DMS79 treated with DMSO at 0.1 percent for 48 hours (cell line): Measurements from ENCODE around the gene PAIP2.
"Not testable (repeated sequence)": the region's sequence is repeated elsewhere in the genome, so short reads cannot be mapped to it uniquely, and the experiment has no call there.

Experiments
- DNase-seq: peaks from one replicate; lab custom pipeline; 2025; lab: John Stamatoyannopoulos, UW

The PAIP2 gene

GRCh38 chr5:139392324-139392677 lies 50.6 kb downstream of the PAIP2 start:
- no peak for DNase-seq

DNA sequence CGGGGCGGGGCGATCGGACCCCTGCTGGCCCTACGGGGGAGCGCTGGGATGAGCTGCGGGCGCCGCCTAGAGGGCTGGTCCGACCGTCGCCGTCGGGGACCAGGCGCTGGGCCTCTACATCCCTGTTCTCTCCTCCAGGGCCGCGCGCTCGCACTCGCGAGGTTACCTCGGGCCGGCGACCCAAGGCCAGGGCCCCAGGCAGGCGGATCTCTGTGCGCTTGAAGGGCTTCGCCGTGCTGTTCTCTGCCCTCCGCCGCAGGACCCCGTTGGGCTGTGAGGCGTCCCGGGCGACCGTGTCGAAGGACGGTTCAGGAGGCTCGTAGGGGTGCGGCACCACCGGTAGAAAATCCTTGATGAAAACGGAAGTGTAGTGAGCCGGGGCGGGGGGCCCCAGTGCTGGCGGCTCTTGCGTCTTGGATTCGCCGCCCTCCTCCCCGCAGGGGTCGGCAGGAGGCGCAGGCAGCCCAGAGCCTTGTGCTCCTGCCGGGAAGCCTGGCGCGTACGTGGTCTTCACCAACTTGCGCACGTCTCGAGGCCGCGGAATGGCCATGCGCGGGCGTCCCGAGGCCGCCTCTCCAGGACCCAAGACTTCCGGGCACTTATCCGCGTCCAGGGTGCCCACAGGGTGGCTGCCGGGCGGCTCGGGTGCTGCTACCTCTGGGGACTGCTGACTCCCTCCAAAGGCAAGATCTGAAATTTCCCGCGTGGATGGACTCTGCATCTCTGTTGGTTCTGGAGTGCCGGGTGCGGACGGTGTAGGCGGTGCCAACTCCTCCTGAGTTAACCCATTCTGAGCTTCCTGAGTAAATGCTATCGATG lies 51.2 kb downstream of the PAIP2 start:
- peak; percentile 47 for DNase-seq

DNA sequence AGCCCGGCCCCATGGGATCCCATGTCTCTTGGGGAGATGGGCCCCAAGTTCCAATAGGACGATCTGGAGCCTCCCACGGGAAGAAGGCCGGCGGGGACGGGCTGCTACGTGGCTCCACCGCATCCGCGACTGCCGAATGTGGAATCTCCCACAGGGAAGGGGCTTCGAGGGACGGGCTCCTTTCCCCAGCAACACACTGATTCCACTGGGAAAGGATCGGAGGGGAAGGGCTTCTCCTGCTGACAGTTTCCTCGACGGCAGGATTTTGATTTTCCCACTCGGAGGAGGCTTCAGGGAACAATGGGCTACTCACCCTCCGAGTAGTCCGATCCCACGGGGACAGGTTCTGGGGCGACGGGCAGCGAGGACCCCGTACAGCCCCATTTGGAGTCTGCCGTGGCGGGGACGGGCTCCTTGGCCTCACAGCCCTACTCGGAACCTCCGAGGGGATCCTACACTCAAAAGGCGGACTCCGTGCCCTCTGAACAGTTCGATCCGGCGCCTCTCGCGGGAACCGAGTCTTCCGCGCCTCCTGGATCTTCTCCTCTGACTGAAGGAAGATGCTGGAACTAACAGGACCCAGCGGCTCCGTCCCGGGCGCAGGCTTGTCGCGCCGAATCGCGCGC lies 52.0 kb downstream of the PAIP2 start:
- peak; percentile 4 for DNase-seq

- no peak for DNase-seq
These were observed 52.5 kb downstream of the PAIP2 start for GRCh38 chr5:139394123-139394653.

DNA sequence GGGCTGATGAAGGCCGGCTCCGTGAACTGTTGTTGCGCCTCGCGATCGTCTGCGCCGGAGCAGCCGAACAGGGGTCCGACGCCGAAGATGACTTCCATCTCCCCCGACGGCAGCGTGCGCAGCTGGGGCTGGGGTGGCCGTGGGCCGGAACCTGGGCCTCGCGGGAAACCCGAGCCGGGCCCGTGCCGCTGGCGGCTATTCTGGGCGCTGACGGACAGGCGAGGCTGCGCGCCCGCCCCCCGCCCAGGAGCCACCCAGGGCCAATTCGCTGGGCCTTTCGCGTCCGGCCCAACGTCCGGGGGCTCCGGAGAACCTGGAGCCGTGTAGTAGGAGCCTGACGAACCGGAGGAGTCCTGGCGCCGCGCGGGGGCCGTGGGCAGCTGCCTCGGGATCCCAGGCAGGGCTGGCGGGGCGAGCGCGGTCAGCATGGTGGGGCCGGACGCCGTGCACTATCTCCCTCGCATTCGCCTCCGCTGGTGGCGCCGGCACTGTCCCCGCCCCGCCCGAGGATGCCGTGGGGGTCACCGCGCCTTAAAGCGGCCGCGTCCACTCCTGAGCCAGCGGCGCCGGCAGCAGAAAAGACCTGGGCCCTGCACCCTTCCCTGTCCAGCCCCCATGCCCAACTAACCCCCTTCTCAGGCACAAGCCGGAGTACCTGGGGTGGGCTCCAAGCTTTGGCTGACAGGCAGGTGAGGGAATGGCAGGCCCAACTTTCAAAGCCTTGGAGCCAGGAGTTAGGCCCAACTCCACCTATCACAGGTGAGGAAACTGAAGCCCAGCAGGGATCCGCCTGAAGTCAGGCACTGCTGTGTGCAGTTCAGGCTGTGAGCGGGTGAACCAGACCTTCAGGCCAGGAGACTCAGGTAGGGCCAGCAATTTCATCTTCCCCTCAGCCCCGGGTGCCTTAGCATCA lies 53.3 kb downstream of the PAIP2 start, which contains the start of gene PROB1:
Gene PROB1 (minus strand): TSS at position 451 of the 913 bp plus-strand sequence. CDS start 23 bp downstream, at position 428.
- DNase-seq: no peak

DNA sequence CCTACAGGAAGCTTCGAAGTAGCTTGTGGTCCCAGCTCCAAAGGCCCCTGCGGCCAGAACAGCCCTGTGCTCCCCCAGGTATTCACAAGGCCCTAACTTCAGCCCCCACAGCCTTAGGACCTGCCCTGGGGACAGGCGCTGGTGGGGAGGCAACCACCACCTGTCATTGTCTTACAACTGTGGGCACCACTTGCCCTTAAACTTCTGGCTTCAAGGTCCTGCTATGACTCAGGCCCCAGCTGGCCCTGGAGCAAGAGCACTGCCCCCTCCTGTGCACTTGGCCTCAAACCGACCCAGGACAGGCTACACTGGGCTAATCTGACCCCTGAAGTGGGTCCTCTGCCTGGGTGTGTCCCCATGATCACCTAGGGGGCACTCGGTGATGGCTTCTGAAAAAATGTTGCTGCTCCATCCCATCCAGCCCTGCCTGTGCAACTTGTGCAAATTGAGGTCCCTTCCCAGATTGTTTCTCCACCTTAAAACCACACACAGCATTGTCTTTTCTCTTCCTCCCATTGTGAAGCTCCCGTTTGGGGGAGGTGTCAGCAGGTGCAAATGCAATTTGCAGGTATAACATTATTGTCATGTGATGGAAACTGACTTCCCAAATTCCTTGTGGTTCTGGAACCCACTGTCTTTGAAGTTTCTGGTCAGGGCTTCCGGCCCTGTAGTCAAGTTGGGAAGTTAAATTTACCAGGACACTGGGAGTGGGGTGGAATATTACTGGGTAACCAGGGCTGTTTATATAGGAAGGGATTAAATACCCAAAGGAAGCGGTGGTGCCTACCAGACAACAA lies 54.4 kb downstream of the PAIP2 start:
- DNase-seq: no peak

DNA sequence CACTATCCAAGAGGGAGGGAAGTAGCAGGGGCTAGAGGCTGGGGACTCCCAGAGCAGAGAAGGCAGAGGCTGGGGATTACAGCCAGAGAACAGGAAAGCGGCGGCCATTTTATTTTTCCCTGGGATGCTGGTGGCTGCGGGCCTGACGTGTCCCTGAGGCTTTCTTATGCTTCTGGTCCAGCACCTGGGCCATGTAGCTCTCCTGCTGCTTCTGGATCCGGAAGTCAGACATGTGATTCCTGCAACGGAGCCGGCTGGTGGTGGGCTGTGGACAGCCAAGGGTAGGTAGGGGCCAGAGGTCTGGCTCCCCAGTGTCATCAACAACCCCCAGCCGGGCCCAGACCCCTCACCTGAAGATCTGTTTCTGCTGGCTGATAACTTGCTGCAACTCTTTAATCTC lies 55.0 kb downstream of the PAIP2 start:
- DNase-seq: no peak

- DNase-seq: no peak
These were observed 56.3 kb downstream of the PAIP2 start for GRCh38 chr5:139397921-139398320.

DNA sequence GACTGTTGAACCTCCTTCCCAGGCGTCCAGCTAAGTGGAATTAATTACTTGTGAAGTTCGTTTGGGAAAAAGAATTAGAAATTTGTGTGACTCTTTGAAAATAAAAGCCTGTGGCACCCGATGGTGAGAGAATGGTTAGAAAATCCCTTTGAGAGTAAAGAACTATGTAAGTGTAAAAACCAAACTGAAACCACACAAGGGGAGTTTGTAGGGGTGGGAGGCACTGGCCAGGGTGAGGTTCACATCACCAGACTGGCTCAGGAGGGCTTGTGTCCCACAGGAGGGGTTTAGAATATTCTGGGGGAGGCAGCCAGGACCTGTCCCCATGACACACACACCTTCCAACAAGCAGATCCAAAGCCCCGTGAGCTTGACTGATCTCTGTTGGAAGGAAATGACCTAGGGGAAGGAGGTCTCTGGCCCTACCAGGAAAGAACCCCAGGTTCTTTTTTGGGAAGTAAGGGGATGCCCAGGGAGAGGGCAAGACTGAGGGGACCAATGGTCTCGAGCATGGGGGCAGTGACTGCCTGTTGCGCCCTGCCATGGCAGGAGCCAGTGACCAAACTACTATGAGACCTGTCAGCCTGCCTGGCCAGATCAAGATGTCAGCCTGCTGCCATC lies 58.0 kb downstream of the PAIP2 start:
- DNase-seq: no peak

GRCh38 chr5:139401546-139401945 lies 59.9 kb downstream of the PAIP2 start:
- no peak for DNase-seq

DNA sequence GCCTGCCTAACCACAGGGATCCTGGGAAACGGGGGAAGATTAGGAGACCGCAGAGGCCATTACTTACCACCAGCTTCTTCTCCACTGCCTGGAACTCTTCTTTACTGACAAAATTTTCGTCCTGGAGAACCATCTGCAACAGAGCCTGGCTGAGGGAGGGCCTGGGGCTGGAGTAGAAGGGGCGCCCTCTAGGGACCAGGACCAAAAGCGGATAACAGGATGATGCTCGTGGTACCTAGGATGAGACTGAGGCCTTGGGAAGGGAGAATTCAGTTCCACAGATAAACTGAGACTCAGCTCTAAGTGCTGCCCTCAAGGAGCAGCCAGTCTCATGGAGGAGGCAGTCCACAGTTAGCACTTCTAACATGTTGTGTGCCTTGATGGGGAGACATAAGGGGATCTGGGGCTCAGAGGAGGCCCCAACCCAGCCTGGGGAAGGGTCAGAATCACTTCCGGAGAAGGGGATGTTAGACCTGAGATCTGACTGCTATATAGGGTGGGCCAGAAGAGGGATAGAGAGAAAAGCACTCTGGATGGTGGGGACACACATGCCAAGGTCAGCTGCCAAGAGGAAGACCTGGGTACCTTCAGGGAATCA lies 61.0 kb downstream of the PAIP2 start:
- DNase-seq: no peak

- DNase-seq: no peak
These were observed 61.7 kb downstream of the PAIP2 start for GRCh38 chr5:139403418-139403786.

GRCh38 chr5:139403787-139404483 lies 62.3 kb downstream of the PAIP2 start, which contains the start of gene SPATA24:
Gene SPATA24, minus strand, starts transcription at chr5:139404089. Its CDS starts 29 bp downstream, at chr5:139404060.
- DNase-seq: peak; percentile 78

DNA sequence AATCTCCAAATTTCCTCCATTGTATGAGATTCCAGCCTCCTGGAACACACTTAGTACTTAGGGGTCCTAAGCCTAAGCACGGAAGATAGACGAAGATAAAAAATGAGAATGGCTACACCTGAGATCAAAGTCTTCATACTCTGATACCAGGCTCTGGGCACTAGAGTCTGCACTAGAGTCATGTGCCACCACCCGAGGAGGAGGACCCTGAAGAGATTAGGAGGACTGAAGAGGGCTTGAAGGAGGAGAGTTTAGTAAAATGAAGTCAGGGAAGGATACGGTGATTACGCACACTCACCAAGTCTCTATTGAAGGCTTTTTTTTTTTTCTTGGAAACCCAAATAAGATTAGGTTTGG lies 62.8 kb downstream of the PAIP2 start:
- DNase-seq: peak; percentile 19

DNA sequence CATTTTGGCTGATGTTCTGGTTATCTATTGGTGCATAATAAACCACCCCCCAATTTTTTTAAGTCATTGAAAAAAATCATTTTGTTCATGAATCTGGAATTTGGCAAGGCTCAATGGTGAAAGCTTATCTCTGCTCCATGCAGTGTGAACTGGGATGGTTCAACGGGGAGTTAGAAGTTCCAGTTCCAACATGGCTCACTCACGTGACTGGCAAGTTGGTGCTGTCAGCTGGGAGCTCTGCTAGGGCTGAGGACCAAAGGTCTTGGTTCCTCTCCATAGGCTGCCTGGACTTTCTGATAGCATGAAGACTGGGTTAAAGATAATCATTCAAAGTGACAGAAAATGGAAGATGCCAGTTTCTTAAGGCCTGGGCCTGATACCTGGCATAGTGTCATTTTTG lies 65.3 kb downstream of the PAIP2 start:
- DNase-seq: no peak

GRCh38 chr5:139407517-139407916 lies 65.9 kb downstream of the PAIP2 start:
- DNase-seq: no peak

- no peak for DNase-seq
These were observed 66.5 kb downstream of the PAIP2 start for GRCh38 chr5:139408191-139408590.

DNA sequence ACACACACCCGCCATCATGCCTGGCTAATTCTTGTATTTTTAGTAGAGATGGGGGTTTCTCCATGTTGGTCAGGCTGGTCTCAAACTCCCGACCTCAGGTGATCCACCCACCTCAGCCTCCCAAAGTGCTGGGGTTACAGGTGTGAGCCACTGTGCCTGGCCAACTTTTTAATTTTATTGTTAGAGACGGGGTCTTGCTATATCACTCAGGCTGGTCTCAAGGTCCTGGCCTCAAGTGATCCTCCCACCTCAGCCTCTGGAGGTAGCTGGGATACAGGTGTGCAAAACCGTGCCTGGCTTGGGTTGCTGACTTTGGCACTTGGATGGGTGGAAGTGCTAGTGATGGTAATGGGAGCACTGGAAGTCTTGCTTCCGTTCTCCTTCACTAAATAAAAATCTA lies 67.5 kb downstream of the PAIP2 start:
- DNase-seq: not testable (repeated sequence)

DNA sequence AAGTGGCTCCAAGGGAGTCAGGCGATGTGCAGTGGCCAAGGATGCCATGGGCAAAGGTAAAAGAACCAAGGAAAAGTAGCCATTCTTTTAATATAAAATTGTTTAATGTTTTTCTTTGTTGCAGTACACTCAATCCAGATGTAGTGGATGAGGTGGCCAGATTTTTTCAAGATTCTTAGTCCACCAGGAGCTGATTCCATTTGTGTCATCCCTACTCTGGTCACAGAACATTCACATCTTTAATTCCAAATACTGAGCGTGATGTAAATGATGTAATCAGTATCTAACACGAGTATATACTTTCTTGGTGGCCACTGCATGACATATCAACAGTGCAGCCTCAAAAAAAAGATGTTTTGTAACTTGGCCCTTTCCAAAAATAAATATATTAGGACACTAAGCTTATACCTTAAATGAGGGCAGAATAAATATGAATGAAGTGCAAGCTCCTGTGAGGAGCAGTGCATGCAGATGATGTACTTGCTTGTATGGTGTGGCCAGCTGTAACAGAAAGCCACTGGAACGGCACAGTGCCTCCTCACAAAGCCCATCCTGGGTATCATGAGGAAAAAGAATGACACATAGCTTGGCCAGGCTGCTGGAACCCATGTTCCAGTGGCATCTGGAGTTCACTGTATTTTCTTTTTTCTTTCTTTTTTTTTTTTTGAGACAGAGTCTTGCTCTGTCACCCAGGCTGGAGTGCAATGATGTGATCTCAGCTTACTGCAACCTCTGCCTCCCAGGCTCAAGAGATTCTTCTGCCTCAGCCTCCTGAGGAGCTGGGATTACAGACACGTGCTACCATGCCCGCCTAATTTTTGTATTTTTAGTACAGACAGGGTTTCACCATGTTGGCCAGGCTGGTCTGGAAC lies 68.7 kb downstream of the PAIP2 start:
- DNase-seq: no peak
